Stimulated activated memory B cell treated with anti-CD40 and anti-IgM and Interleukin-4, amounts not matched to agents 10 μg/mL and 1 μg/mL and 100 μg/mL, for 72 hours (primary cell): ENCODE data around the gene KCTD1.

Experiments used
- ATAC-seq: fragments of 150-1000 bp; cut with Tn5 transposase; 2 replicates; pipeline ENCODE4 v1.10.0; 2021
- H3K27ac Mint-ChIP-seq: one replicate; pipeline ENCODE4 v1.8.0; 2022; ENCODE audit warnings: mild to moderate bottlenecking, mixed read lengths
- H3K27me3 Mint-ChIP-seq: one replicate; pipeline ENCODE4 v1.8.0; 2022; ENCODE audit warnings: mixed read lengths
- H3K36me3 Mint-ChIP-seq: one replicate; pipeline ENCODE4 v1.8.0; 2022; ENCODE audit warnings: mixed read lengths
- H3K4me1 Mint-ChIP-seq: one replicate; pipeline ENCODE4 v1.8.0; 2022; ENCODE audit warnings: mixed read lengths
- H3K4me3 Mint-ChIP-seq: one replicate; pipeline ENCODE4 v1.8.0; 2022; ENCODE audit warnings: mild to moderate bottlenecking, moderate library complexity, mixed read lengths
- H3K9me3 Mint-ChIP-seq: one replicate; pipeline ENCODE4 v1.8.0; 2022; ENCODE audit warnings: mixed read lengths

The KCTD1 gene

GRCh38 chr18:26405190-26405801, 143.1 kb downstream of the KCTD1 start:
- no peaks in the 10 kb centered on the region for H3K36me3 Mint-ChIP-seq
- H3K27ac Mint-ChIP-seq = no peak overlapping the region
- peaks cover 13% of the 10 kb centered on the region for H3K4me1 Mint-ChIP-seq
- peak; percentile 63 for ATAC-seq
- H3K27me3 Mint-ChIP-seq = no peaks in the 10 kb centered on the region
- H3K4me3 Mint-ChIP-seq = no peak overlapping the region
- no peaks in the 10 kb centered on the region for H3K9me3 Mint-ChIP-seq
